ENCODE results near the gene PYROXD2.
A peak's percentile ranks its signal among the peaks of the same experiment; 100 is the strongest.

Gene PYROXD2

GRCh38 chr10:98414932-98415730 lies at the start of gene PYROXD2:
PYROXD2 (minus strand) TSS chr10:98415182; CDS start chr10:98415135, 47 bp downstream.
- peak in 1 of 2 donors; percentile 25 for DNase-seq (ENCODE audit: extremely low read depth in 1 of 2, low read depth in 1 of 2)

GRCh38 chr10:98463976-98464754 lies 49.2 kb upstream of the PYROXD2 start:
- DNase-seq (ENCODE audit: extremely low read depth in 1 of 2, low read depth in 1 of 2) = no peak

- DNase-seq (ENCODE audit: extremely low read depth in 1 of 2, low read depth in 1 of 2) = no peak
These were observed 48.0 kb upstream of the PYROXD2 start for GRCh38 chr10:98463016-98463415.

DNA sequence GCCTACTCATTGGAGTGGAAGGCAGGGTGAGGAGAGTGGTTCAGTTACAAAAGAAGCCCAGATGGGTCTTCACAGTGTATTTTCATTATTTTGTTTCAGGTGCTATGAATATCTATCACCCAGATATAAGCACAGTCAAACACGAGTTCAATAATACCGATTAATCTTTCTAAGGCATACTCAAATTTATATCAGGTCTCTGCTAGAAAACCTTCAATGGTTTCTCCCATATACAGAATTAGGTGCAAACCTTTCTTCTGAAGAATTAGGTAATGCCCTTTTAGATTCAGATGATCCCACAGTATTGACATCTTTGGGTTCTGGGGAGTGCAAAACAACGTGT lies 46.5 kb upstream of the PYROXD2 start:
- DNase-seq (ENCODE audit: extremely low read depth in 1 of 2, low read depth in 1 of 2) = no peak

GRCh38 chr10:98460837-98461499 lies 46.0 kb upstream of the PYROXD2 start:
- no peak for DNase-seq (ENCODE audit: extremely low read depth in 1 of 2, low read depth in 1 of 2)

DNA sequence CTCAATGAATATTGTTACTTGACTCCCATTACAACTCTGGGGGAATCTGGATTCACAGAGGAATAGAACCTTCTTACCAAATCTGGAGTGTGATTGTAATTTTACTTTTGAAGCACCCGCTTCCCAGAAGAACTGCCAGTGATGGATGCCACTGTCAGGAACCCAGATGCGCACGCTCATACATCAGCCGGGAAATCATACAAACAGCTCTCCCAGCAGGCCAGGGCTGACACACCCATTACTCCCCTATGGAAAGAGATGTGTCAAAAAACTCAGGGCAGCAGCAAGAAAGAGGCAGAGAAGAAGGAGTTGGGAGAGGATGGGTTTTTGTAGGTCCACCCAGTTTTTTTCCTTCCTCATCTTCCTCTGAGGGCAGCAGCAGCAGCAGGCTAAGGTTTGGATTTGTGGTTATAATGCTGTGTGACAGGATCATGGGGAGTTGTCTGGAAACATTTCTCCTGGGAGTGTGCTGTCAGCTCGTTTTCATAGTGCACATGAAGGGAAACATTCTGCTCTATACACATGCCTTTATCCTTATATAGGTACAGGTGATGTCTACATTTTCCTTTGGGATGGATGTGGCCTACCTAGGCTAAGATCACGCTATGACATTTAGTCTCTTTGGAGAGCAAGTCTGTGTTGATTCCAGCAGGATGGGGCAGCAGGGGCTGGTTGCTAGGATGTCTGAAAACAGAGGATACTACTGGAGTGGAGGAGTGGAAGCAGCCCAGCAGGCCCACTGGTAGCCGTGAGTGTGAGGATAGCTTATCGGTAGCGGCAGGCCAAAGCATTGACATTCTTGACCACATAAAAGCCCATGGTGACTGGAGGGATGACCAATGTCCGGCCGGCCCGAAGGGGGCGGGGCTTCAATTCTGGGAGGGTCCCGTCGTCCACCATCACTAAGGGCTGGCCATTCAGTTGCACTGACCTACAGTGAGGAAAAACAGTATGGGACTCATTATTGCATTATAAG lies 44.1 kb upstream of the PYROXD2 start:
- DNase-seq (ENCODE audit: extremely low read depth in 1 of 2, low read depth in 1 of 2) = no peak

DNA sequence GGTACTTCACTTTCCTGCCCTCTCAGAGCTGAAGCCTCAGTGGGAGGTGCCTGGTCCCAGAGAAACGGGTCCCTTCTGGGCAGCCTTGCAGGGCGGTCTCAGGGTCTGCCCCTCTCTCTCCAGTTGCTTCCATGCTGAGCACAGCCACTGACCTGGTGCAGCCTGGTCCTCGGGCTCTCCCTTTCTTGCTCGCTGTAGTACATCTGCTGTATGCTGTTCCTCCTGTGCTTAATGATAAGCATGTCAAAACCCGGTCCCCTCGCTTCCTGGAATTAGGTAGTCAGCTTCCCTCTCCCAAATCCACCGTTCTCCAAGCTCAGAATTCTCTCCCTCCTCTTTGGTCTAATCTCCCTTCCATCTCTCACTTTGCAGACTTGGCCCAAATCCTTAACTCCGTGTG lies 42.7 kb upstream of the PYROXD2 start:
- DNase-seq (ENCODE audit: extremely low read depth in 1 of 2, low read depth in 1 of 2) = no peak

- DNase-seq (ENCODE audit: extremely low read depth in 1 of 2, low read depth in 1 of 2) = no peak
These were observed 41.9 kb upstream of the PYROXD2 start for GRCh38 chr10:98456686-98457482.

GRCh38 chr10:98456043-98456570 lies 41.1 kb upstream of the PYROXD2 start:
- DNase-seq (ENCODE audit: extremely low read depth in 1 of 2, low read depth in 1 of 2) = no peak

DNA sequence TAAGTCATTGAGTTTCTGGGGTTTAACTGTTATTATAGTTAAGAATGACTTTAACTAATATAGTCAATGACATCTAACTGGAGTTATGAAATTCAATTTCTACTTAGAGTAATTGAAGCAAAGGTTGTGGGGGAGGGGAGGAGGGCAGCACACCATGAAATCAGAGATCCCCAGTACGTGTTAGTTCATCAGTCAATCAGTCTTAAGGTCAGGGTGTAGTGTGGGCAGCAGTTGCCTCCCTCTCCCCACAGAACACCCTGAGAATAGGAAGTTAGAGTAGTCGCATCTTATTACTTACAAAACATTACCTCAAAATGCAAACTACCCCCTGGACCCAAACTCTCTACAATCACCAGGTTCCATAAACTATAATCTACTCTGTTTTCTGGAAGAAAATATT lies 38.7 kb upstream of the PYROXD2 start:
- DNase-seq (ENCODE audit: extremely low read depth in 1 of 2, low read depth in 1 of 2) = no peak

- DNase-seq (ENCODE audit: extremely low read depth in 1 of 2, low read depth in 1 of 2) = no peak
These were observed 35.6 kb upstream of the PYROXD2 start for GRCh38 chr10:98450618-98451017.

GRCh38 chr10:98449287-98449686 lies 34.3 kb upstream of the PYROXD2 start:
- no peak for DNase-seq (ENCODE audit: extremely low read depth in 1 of 2, low read depth in 1 of 2)

DNA sequence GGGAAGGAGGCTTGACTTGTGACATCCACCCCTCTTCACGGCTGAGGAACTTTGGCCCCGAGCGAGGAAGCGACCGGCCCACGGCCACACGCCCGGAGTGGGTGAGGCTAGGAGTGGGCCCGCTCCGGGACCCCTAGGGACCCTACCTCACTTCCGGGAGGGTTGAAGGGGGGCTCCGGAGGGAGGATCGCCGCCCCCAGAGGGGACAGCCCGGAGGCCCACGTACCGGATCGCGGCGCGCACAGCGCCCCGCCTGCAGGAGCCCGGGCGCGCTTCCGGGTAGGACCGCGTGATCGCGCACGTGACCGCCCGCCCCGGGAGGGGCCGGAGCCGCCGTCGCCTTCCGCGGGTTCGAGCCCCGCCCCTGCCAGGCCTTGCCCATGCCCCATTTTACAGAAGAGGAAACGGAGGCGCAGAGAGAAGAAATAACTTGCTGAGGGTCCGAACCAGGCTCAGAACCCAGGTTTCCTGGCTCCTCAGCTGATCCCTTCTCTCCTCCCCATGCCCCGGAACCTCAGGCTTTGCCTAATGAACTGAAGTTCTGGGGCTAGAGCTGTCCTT lies 31.8 kb upstream of the PYROXD2 start, which contains the start of gene HPS1:
HPS1 (minus strand) TSS at position 275 of the 561 bp plus-strand sequence. CDS start 3,695 bp downstream, outside the sequence.
- peak; percentile 29 to 74 for DNase-seq (ENCODE audit: extremely low read depth in 1 of 2, low read depth in 1 of 2)

GRCh38 chr10:98446151-98446660 lies 31.2 kb upstream of the PYROXD2 start:
- no peak for DNase-seq (ENCODE audit: extremely low read depth in 1 of 2, low read depth in 1 of 2)

- no peak for DNase-seq (ENCODE audit: extremely low read depth in 1 of 2, low read depth in 1 of 2)
These were observed 30.3 kb upstream of the PYROXD2 start for GRCh38 chr10:98445200-98445812.

DNA sequence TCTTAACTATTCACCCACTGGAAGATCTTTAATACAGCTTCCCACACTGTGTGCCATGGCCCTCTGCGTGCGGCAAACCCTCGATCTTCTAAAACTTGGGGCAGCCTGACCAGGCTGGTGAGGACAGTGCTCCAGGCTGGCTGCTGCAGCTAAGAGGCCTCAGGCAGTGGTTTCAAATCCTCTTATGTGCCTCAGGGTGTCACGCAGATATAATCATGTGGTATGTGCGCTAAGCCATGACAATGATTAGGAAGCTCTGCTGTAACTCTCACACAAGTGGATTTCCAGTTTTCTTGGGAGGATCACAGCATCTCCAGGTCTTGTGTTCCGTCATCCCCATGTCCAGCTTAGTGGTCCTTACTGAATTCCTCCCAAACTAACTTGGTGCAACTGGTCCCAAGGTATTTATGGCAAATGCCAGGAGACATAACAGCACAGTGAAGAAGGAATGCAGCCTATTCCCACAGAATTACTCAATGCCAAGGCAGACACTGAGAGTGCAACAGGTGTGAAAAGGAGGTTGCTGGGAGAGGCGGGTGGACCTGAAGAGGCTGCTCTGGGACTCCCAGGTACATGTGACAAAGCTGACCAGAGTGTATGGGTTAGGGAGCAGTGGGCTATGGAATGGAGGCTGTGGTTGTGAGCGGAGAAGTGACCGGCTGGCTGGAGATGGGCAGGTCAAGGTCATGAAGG lies 29.5 kb upstream of the PYROXD2 start:
- no peak for DNase-seq (ENCODE audit: extremely low read depth in 1 of 2, low read depth in 1 of 2)

DNA sequence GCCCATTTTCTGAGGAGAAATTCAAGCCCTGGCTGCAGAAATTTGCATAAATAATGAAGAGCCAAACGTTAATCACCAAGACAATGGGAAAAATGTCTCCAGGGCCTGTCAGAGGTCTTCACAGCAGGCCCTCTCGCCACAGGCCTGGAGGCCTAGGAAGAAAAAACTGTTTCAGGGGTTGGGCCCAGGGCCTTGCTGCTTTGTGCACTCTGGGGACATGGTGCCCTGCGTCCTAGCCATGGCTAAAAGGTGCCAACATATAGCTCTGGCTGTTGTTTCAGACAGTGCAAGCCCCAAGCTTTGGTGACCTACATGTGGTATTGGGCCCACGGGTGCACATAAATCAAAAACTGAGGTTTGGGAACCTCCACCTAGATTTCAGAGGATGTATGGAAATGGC lies 23.7 kb upstream of the PYROXD2 start:
- no peak for DNase-seq (ENCODE audit: extremely low read depth in 1 of 2, low read depth in 1 of 2)

GRCh38 chr10:98436704-98437103 lies 21.7 kb upstream of the PYROXD2 start:
- DNase-seq (ENCODE audit: extremely low read depth in 1 of 2, low read depth in 1 of 2) = no peak
